Neutrophil (primary cell): Measurements from ENCODE around the gene FCHO2.
A peak's percentile ranks its signal among the peaks of the same experiment; 100 is the strongest.
"Not testable (repeated sequence)": the region's sequence is repeated elsewhere in the genome, so short reads cannot be mapped to it uniquely, and the experiment has no call there.

Experiments
- H3K27ac ChIP-seq: fragments of 200-600 bp; sonication (generic); 2 replicates; pipeline ENCODE4 v1.5.1; 2016; ENCODE audit warnings: mild to moderate bottlenecking, moderate library complexity
- H3K27me3 ChIP-seq: fragments of 200-600 bp; sonication (generic); 2 replicates; pipeline ENCODE4 v1.6.0; 2016; ENCODE audit warnings: mild to moderate bottlenecking
- H3K36me3 ChIP-seq: fragments of 200-600 bp; sonication (generic); 2 replicates; pipeline ENCODE4 v1.5.1; 2017
- H3K4me1 ChIP-seq, 2 experiments: fragments of 200-600 bp in 1 of 2; sonication (generic) in 1 of 2; 1 replicate in 1 of 2; 2 replicates in 1 of 2; pipeline versions ENCODE4 v1.5.1 to v1.6.1; 2013 to 2016; ENCODE audit warnings: low read depth in 1 of 2, low read length in 1 of 2, mild to moderate bottlenecking in 1 of 2, moderate library complexity in 1 of 2; ENCODE audit not compliant: control insufficient read depth in 1 of 2, insufficient read depth in 1 of 2
- H3K4me3 ChIP-seq, 2 experiments: fragments of 200-600 bp in 1 of 2; sonication (generic) in 1 of 2; 1 replicate in 1 of 2; 2 replicates in 1 of 2; pipeline ENCODE4 v1.5.1; 2013 to 2016; ENCODE audit warnings: low read depth in 1 of 2, low read length in 1 of 2, mild to moderate bottlenecking in 1 of 2, moderate library complexity in 1 of 2
- H3K9me3 ChIP-seq: fragments of 200-600 bp; sonication (generic); 2 replicates; pipeline ENCODE4 v1.5.1; 2016
- TF ChIP-seq, protein P1 (sequence below): fragments of 200-600 bp; sonication (generic); IDR thresholded peaks from 2 replicates; pipeline ENCODE4 v1.5.1; 2016; ENCODE audit warnings: antibody characterized with exemption

FCHO2 gene

DNA sequence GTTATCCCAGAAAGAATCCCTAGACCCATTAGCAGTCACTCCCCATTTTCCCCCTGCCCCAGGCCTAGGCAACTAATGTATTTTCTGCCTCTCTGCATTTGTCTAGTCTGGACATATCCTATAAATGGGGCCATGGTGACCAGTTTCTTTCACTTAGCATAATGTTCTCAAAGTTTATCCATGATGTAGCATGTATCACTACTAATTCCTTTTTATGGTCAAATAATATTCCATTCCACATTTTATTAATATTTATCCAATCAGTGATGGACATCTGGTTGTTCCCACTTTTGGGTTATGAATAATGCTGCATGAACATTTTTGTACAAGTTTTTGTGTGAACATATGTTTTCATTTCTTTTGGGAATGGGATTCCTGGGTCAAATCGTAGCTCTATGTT is 1.5 kb downstream of the FCHO2 start:
- Histone ChIP-seq H3K27ac (peak overlapping the region; percentile 93), H3K4me1 (peaks cover 19 to 23% of the 10 kb centered on the region in 2 experiments), H3K36me3 (no peaks in the 10 kb centered on the region), H3K4me3 (peak overlapping the region; percentile 73 to 75), H3K9me3 (no peaks in the 10 kb centered on the region), H3K27me3 (peaks cover 19% of the 10 kb centered on the region)
- TF ChIP-seq, protein P1, sequence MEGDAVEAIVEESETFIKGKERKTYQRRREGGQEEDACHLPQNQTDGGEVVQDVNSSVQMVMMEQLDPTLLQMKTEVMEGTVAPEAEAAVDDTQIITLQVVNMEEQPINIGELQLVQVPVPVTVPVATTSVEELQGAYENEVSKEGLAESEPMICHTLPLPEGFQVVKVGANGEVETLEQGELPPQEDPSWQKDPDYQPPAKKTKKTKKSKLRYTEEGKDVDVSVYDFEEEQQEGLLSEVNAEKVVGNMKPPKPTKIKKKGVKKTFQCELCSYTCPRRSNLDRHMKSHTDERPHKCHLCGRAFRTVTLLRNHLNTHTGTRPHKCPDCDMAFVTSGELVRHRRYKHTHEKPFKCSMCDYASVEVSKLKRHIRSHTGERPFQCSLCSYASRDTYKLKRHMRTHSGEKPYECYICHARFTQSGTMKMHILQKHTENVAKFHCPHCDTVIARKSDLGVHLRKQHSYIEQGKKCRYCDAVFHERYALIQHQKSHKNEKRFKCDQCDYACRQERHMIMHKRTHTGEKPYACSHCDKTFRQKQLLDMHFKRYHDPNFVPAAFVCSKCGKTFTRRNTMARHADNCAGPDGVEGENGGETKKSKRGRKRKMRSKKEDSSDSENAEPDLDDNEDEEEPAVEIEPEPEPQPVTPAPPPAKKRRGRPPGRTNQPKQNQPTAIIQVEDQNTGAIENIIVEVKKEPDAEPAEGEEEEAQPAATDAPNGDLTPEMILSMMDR: no peak

DNA sequence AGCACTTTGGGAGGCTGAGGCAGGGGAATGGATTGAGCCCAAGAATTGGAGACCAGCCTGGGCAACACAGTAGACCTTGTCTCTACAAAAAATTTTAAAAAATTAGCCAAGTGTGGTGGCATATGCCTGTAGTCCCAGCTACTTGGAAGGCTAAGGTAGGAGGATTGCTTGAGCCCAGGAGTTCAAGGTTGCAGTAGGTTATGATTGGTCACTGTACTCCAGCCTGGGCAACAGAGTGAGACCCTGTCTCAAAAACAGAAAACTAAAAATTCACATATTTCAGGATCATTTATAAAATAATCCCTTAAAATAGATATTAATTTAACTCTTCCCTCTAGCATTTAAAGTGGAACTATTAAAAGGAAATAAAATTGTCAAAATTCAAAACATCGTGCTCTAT is 3.4 kb downstream of the FCHO2 start:
- Histone ChIP-seq H3K4me1 (peaks cover 19 to 23% of the 10 kb centered on the region in 2 experiments), H3K27ac (no peak overlapping the region), H3K4me3 (no peak overlapping the region), H3K36me3 (no peaks in the 10 kb centered on the region), H3K27me3 (peaks cover 10% of the 10 kb centered on the region), H3K9me3 (no peaks in the 10 kb centered on the region)
- TF ChIP-seq, protein P1: no peak

DNA sequence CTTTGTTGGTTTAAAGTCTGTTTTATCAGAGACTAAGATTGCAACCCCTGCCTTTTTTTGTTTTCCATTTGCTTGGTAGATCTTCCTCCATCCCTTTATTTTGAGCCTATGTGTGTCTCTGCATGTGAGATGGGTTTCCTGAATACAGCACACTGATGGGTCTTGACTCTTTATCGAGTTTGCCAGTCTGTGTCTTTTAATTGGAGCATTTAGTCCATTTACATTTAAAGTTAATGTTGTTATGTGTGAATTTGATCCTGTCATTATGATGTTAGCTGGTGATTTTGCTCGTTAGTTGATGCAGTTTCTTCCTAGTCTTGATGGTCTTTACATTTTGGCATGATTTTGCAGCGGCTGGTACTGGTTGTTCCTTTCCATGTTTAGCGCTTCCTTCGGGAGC is 18.6 kb downstream of the FCHO2 start:
- H3K36me3 ChIP-seq, H3K4me3 ChIP-seq, H3K4me1 ChIP-seq, H3K27me3 ChIP-seq, H3K27ac ChIP-seq, H3K9me3 ChIP-seq: not testable (repeated sequence)

DNA sequence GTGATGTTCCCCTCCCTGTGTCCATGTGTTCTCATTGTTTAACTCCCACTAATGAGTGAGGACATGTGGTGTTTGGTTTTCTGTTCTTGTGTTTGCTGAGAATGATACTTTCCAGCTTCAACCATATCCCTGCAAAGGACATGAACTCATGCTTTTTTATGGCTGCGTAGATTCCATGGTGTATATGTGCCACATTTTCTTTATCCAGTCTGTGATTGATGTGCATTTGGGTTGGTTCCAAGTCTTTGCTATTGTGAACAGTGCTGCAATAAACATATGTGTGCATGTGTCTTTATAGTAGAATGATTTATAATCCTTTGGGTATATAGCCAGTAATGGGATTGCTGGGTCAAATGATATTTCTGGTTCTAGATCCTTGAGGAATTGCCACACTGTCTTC is 21.0 kb downstream of the FCHO2 start:
- H3K4me1 ChIP-seq, H3K36me3 ChIP-seq, H3K4me3 ChIP-seq, H3K9me3 ChIP-seq, H3K27me3 ChIP-seq, H3K27ac ChIP-seq: not testable (repeated sequence)

DNA sequence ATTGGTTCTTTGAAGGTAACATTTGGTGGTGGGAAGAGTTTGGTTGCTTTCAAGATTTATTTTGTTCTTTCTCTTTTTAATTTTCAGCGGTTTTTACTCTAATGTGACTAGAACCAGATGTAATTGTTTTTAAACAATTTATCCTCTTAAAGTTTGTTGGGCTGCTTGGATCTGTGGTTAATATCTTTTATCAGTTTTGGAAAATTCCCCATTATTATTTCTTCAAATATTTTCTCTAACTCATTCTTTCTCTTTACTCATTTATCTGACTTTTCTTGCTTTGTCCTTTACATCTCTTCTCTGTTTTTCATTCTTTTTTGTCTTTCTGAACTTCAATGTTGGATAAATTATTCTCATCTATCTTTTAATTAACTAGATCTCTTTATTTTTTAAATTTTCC is 29.9 kb downstream of the FCHO2 start:
- H3K27me3 ChIP-seq: no peaks in the 10 kb centered on the region
- TF ChIP-seq, protein P1: no peak
- no peak overlapping the region for H3K27ac ChIP-seq
- no peaks in the 10 kb centered on the region for H3K4me1 ChIP-seq
- peaks cover 19% of the 10 kb centered on the region for H3K36me3 ChIP-seq
- H3K9me3 ChIP-seq: no peaks in the 10 kb centered on the region
- H3K4me3 ChIP-seq: no peak overlapping the region

DNA sequence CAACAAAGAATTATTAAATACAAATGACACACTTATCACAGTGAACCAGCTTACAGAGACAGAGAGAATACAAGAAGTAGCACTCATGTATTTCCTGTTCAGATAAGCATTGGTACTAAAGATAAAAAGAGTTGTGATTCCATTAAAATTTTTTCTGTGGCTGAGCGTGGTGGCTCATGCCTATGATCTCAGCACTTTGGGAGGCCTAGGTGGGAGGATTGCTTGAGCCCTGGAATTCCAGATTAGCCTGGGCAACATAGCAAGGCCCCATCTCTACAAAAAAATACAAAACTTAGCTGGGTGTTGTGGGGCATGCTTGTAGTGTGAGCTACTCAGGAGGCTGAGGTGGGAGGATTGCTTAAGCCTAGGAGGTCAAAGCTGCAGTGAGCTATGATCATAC is 32.9 kb downstream of the FCHO2 start:
- Histone ChIP-seq H3K4me1 (no peaks in the 10 kb centered on the region), H3K9me3 (no peaks in the 10 kb centered on the region), H3K4me3 (no peak overlapping the region), H3K27ac (no peak overlapping the region), H3K36me3 (peaks cover 35% of the 10 kb centered on the region), H3K27me3 (no peaks in the 10 kb centered on the region)
- TF ChIP-seq, protein P1: no peak

DNA sequence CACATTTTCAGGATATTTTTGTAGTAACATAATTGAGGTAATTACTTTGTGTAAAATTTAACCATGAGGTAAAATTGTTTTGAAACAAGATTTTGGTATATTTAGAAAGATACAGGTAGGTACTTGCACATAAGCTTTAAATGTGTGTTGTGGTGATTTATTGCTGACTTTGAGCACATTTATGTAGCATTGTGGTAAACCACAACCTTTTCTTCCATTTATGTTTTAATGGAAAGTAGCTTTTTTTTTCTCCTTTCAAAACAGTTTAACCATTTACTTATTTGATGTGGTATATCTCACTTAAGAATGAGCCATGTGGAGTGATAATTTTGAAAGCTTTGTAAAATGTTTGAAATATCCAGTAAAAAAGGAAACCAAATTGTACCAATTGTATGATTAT is 35.6 kb downstream of the FCHO2 start:
- Histone ChIP-seq H3K27ac (no peak overlapping the region), H3K4me1 (no peaks in the 10 kb centered on the region), H3K36me3 (peaks cover 31% of the 10 kb centered on the region), H3K27me3 (no peaks in the 10 kb centered on the region), H3K9me3 (no peaks in the 10 kb centered on the region), H3K4me3 (no peak overlapping the region)
- TF ChIP-seq, protein P1: no peak
